SIG-M5 treated with dmso at 0.1 percent for 504 hours (cell line): ENCODE data around the gene ARL6IP5.

Experiments used
- DNase-seq: peaks from one replicate; lab custom pipeline; 2025; ENCODE audit not compliant: unreplicated experiment; lab: John Stamatoyannopoulos, UW

The ARL6IP5 gene

DNA sequence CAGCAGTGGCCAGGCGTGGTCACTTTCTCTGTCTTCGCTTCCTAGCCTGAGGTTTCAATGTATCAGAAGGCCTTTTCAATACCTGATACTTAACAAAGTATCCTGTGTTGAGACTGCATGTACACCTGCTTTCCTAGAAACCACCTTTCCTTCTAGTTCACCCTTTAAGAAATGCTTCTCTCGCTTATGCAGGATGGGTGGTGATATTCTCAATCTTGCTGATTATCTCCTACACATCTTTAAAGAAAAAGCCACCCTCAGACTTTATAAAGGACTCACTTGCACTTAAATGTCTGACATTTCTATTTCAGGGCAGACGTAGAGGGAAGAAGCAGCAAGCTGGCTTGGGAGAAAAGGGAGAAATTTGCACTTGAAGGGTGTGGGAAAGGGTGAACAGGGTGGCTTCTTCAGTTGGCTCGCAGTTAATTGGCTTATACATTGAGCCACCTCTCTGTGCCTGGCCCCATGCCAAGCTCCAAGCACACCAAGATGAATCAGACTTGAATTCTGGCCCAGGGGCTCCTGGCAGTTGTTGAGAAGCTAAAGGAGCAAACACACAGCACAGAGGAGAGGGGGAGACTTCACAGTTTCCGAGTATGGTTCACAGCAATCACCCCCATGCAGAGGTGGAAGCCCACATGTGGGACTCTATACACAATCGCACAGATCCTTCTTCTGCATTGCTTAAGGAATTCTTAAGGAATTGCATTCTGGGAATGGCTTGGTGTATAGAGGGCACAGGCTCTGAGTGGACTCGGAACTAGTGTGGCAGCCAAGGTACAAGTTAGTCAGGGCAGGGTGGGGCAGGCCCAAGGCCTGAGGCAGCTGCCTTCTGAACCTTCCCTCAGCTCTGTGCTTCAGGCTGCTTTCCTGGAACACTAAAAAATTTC is 1.3 kb downstream of the ARL6IP5 start:
- peak; percentile 66 for DNase-seq

DNA sequence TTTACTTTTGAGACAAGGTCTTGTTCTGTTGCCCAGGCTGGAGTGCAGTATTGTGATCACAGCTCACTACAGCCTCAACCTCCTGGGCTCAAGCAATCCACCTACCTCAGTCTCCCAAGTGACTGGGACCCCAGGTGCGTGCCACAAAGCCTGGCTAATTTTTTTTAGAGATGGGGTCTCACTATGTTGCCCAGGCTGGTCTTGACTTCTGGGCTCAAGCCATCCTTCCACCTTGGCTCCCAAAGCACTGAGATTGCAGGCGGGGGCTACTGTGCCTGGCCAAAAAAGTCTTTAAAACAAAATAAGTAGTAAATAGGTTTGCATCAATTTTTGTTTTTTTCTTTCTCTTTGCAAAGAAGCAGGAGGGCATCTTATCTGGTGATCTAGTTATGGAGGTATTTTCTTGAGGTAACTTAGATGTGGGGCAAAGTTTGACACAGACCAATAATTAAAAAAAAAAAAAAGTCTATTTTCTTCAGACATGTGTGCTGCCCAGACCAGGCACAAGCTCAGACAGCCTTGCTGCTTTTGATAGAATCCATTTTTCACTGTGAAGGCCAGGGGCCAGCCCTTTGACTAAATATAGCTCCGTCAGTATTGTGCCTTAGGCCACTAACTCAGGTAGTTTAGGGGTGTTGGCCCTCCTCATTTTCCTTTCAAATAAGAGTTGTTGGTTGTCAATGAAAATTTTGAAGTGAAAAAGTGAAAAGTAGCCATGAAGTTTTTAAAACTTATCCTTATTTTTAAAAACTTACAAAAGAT is 2.5 kb downstream of the ARL6IP5 start:
- DNase-seq = no peak

DNA sequence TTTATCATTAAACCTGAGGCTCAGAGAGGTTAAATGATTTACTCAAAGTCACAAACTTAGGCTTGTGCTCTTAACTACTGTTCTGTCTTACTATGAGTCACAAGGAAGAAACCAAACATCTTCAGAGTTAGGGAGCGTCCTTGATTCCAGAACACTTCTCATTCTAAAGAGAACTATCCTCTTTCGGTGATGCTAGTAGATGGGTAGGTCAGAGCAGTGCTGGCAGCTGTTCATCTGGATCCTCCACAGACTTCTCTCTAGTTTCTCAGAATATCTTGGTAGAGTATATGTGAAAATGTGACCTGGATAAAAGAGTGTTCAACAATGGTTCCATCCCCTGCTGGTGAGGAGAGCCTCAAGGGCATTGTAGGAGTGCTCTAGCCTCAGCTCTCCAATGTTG is 3.3 kb downstream of the ARL6IP5 start:
- no peak for DNase-seq

DNA sequence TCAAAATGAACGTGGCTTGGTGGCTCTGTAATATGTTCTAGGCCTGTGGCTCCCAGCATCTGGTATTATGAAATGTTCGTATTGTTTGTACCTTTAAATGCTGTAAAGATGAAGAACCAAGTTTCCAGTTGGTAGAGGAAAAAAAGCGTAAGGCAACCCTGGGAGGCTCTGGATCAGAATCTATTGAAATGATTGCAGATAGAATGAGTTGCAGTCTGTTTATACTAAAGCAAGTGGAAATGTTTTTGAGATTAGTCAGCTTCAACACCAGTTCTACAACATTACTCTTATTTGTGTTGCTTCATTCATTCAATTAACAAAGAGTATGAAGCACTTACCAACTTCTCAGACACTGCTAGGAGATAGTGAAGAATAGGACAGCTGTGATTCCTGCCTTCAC is 5.3 kb downstream of the ARL6IP5 start:
- DNase-seq = peak; percentile 15

DNA sequence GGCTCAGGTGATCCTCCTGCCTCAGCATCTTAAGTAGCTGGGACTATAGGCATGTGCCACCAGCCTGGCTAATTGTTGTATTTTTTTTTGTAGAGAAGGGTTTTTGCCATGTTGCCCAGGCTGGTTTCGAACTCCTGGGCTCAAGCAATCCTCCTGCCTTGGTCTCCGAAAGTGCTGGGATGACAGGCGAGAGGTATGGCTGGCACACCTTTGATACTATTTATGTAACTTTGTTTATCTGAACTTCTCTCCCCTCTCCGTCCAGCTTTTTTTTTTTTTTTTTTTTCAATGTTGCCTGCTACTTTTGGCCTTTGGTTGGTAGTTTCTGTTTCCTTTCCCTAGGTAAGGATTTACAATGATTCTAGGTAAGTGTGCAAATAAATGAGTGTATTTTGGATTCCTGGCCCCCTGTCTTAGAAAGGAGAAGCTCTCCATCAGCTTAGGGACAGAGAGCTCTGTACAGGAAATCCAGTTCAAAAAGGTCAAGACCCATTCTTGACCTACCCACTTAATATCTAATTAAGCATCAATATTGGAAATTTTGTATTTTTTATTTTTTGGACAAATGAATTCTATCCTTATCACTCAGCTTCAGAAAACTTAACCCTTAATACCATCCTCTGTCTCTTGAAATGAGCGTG is 6.8 kb downstream of the ARL6IP5 start:
- DNase-seq = no peak

DNA sequence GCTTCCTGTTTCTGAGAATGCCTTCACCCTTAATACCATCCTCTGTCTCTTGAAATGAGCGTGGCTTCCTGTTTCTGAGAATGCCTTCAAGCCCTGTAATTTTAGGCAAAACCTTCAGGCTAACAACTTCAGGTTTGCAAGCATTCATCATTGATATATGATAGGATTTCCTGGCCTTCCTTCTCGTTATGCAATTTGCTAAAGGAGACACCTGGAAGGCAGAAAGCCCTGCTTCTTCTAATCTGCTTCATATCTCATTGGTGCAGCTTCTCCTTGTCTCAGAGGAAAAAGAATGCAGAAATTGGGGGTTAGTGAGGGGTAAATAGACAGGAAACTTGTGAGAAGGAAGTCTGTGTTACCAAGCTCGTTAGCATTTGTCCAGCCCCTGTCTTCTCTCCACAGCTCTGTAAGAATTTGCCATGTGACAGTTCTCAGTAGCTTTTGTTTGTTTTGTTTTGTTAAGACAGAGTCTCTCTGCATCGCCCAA is 7.3 kb downstream of the ARL6IP5 start:
- peak; percentile 65 for DNase-seq

DNA sequence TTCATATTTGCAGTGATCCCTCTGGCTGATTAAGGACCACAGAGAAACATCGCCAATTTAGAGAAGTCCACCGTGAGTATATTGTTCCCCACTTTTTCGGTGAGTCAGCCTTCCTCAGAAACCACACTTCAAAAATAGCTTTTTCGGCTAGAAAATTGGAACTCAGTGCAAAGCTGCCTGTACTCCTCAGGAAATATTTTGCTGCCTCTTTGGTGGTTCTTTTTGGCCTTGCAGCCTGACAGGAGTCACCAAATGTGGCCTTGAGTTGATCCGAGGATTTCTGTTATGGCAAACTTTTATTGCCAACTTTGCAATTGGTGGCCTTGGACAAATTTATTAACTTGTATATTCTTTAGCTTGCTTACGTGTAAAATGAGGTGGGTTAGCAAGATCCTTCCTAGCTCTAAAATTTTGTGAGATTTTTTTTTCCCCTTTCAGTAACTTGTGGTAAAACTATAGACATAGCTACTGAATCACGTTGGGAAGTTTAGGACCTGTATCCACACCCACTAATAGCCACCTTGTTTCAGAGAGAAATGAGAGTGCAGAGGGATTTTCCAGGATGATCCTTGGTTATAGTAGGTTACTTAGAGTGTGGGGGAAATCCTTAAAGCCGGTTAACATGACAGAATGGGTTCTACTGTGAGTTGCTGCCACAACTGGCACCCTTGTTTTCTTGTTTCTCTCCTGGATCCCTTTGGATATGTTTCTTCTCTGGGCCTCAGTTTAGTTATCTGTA is 9.9 kb downstream of the ARL6IP5 start:
- DNase-seq = peak; percentile 90

DNA sequence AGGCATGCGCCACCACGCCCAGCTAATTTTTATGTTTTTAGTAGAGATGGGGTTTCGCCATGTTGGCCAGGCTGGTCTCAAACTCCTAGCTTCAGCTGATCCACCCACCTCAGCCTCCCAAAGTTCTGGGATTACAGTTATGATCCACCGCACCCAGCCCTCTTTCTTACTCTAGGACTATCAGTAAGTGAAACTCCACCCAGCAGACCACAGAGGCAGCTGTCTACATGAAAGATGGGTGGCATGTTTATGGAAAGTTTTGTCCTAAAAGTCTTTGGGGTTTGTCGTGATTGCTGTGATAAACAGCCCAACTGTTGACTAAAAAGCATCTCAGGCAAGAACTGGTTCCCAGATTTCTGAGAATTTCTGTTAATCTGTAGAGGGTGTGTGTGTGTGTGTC is 10.9 kb downstream of the ARL6IP5 start:
- DNase-seq = no peak

DNA sequence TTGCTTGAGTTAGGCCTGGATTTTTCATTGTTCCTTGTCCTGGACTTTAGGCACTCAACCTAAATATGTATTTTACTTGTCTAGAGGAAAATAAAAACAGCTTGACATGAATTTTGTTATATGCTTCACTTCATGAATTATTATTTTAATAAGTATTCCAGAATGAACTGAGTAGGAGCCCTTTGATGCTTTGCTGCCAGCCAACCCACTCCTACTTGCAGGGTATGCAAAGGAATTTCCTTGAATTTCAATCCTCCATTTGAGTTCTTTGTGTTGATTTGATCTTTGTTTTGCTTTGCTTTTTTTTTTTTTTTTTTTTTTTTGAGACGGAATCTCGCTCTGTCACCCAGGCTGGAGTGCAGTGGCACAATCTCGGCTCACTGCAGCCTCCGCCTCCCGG is 11.6 kb downstream of the ARL6IP5 start:
- DNase-seq = no peak

DNA sequence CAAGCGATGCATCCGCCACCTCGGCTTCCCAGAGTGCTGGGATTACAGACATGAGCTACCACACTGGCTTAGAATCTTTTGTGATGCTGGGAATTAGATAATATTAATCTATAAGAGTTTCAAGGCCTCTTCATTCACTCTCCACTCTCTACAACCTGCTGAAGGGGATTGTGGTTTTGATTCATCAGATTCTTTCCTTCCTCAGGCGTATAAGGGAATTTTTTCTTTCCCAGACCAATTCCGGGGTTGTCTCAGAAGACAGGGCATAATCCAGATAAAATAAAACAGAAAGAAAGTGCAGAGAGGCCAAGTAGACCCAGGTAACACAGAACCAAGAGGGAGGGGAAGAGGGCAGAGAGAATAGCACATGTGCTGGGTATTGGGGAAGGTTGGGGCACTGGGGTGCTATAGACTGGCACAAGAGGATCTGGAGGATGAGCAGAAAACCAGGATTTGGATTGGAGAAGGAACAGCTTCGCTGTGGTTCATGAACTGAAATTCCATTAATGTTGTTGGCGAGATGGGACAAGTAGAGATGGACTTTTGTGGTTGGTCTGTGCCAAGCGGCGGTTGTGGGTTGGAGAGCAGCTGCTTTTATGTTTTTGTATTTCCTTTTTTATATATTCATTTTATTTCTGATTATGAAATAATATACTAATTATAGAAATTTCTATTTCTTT is 12.8 kb downstream of the ARL6IP5 start:
- DNase-seq = no peak

DNA sequence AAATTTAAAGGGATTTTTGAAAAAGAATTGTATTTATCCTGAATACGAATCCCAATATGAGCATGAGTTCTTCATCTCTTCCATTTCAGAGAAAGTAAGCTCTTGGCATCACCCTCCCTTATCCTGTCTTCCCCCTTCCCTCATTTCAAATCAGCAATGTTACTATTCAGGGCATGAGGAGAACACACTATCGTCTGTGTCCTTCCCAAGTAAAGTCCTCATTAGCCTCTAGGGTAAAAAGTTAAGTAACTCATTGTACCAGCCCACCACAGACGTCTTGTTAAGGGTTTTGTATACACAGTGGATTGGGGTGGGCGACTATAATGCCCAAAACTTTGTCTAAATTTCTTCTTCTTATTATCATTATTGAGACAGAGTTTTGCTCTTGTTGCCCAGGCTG is 14.8 kb downstream of the ARL6IP5 start:
- DNase-seq = no peak

DNA sequence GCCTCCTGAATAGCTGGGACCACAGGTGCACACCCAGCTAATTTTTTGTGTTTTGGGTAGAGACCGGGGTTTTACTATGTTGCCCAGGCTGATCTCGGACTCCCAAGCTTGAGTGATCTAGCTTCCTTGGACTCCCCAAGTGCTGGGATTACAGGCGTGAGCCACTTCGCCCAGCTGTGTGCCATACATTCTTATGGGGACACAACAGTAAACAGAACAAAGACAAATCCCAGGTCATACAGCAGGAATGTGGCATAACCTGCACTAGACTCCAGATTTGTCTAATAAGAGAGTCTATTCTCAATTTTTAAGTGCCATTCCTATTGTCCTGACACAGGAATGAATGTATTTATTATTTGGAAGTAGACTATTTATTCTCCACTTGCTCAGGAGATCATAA is 17.6 kb downstream of the ARL6IP5 start:
- no peak for DNase-seq

DNA sequence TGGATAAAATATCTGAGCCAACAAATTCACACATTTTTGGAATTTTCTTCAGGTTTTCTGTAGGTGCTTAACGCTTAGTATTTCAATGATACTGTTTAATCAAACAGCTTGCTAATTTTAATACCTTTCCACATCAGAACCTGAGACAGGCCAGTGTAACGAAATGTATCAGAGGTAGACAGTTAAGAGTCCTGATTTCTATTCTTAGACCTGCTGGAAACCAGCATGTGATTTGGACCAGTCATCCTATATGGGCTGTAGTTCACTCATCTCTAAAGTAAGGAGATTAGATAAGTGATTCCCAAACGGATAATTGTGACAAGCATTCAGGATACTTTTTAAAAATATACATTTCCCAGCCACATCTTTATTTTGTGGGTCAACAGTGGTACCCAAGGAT is 18.4 kb downstream of the ARL6IP5 start:
- no peak for DNase-seq

DNA sequence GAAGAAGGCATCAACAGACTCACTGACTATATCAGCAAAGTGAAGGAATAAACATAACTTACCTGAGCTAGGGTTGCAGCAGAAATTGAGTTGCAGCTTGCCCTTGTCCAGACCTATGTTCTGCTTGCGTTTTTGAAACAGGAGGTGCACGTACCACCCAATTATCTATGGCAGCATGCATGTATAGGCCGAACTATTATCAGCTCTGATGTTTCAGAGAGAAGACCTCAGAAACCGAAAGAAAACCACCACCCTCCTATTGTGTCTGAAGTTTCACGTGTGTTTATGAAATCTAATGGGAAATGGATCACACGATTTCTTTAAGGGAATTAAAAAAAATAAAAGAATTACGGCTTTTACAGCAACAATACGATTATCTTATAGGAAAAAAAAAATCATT is 19.8 kb downstream of the ARL6IP5 start:
- DNase-seq = no peak

DNA sequence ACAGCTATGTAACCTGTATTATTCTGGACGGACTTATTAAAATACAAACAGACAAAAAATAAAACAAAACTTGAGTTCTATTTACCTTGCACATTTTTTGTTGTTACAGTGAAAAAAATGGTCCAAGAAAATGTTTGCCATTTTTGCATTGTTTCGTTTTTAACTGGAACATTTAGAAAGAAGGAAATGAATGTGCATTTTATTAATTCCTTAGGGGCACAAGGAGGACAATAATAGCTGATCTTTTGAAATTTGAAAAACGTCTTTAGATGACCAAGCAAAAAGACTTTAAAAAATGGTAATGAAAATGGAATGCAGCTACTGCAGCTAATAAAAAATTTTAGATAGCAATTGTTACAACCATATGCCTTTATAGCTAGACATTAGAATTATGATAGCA is 20.6 kb downstream of the ARL6IP5 start:
- no peak for DNase-seq

DNA sequence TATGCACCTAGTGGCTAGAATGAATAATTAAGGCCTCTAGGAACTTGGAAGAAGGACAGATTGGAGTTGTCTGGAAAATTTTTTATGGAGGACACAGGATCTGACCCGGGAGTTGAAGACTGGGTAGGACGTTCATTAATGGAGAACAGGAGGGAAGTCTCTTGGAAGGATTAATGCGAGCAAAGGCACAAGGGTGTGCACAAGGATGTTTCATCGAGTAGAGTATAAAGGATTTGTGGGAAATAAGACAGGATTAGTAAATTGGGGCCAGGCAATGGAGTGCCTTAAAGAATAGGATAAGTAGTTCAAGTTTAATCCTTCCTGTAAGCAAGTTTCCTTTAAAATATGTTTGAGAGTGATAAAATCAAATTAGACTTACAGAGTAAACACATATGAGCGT is 23.1 kb downstream of the ARL6IP5 start:
- DNase-seq = no peak

DNA sequence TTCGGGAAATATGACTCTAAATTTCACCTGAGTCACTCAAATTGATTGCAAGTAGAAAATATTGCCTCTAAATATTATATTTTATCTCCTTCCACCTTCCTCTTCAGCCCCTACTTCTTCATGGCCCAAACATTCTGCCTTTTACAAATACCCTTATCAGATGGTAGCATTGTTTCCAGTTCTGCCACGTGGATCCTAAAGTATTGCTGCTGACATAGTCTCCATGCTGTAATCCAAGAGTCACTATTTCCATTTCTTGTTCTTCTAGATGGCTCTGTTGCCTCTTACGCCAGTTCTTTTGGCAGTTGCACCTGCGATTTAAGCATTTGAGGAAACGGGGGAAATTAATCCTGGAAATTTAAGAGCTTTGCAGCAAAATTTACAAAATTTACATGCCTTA is 24.1 kb downstream of the ARL6IP5 start:
- DNase-seq = no peak

DNA sequence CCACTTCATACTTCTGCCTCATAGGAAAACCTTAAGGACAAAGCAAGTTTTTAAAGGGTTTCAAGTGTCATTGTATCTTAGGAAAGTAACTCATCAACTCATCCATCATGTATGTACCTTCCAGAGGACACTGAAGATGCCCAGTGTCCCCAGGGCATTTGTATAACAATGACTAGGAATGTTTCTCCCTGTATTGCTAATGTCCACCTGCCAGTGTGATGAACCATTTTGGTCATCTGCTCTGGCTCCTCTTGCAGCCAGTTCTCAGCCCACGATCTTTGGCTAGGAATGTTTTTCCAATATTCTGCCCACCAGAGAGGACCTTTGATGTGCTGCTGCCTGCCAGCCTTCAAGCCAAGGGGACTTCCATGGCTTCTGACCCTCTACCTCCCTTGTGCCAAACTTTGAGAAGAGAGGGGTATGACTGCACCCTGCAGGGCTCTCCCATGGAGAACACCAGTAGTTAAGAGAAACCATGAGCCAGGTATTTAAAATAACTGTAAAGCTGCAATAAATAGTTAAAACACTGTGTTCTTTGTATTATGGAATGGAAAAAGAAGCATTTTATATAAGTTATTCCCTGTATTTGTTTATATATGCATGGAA is 26.3 kb downstream of the ARL6IP5 start:
- DNase-seq = no peak

DNA sequence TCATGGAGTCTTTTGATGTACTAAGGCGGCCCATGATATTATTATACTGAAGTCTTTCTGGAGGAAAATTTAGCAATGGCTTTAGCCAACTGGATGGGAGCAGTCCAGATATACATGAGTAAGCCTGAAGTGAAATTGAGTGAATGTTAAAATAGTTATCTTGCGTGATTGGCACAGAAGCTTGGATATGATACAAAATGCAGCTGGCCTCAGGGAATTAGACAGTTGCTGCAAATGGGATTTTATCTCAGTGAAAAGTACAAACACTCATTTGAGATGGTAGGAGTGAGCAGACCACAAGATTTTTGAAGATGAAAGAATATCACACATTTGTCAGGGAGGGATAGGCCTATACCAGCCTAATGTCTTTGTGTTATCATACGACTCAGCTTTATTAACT is 28.8 kb downstream of the ARL6IP5 start:
- DNase-seq = no peak

DNA sequence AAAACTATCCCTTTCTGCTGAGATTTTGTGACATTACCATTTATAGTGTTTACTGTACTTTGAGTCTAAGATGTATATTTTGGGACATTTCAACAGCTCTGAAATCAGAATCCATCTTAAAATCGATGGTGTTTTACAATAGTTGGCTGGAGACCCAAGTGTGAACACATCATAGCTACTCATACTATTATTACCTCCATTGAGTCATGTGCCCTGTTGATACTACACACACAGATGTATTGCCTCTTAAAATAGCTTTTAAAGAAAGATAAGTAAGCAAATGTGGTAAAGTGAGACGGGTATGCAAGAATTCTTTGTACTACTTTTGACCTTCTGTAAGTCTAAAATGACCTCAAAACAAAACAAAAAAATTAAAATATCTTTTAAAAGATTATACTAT is 31.0 kb downstream of the ARL6IP5 start:
- no peak for DNase-seq
